H9 (cell line): Measurements from ENCODE around the gene SEMA7A. TPM values are rescaled to one million over a fixed set of nuclear protein-coding genes. Genes with fewer than 3 reads are reported as not detected.

Experiments used
- DNase-seq: peaks from one replicate; pipeline ENCODE4 v3.0.0-alpha.2; 2017
- H2AFZ ChIP-seq: one replicate; pipeline ENCODE4 v1.6.1; 2013; ENCODE audit warnings: mild to moderate bottlenecking, low read length, control low read depth, moderate library complexity
- H2AK5ac ChIP-seq: 2 replicates; pipeline ENCODE4 v1.6.1; 2013; ENCODE audit warnings: low read length, control low read depth, mixed read lengths; ENCODE audit not compliant: insufficient read length
- H2BK120ac ChIP-seq: one replicate; pipeline ENCODE4 v1.6.1; 2013; ENCODE audit warnings: low read depth, mild to moderate bottlenecking, low read length, control low read depth, inconsistent platforms; ENCODE audit not compliant: poor library complexity, severe bottlenecking
- H2BK12ac ChIP-seq: 2 replicates; pipeline ENCODE4 v1.6.1; 2013; ENCODE audit warnings: low read length, control low read depth, mixed read lengths, low read depth; ENCODE audit not compliant: insufficient read length
- H2BK15ac ChIP-seq: 2 replicates; pipeline ENCODE4 v1.6.1; 2013; ENCODE audit warnings: low read depth, low read length, control low read depth
- H2BK20ac ChIP-seq: one replicate; pipeline ENCODE4 v1.6.1; 2013; ENCODE audit warnings: low read depth, mild to moderate bottlenecking, low read length, control low read depth, inconsistent platforms; ENCODE audit not compliant: poor library complexity, severe bottlenecking
- H2BK5ac ChIP-seq: 2 replicates; pipeline ENCODE4 v1.6.1; 2013; ENCODE audit warnings: low read length, control low read depth, mixed read lengths; ENCODE audit not compliant: insufficient read length
- H3K14ac ChIP-seq: 2 replicates; pipeline ENCODE4 v1.6.1; 2013; ENCODE audit warnings: low read length, control low read depth; ENCODE audit not compliant: insufficient read depth
- H3K18ac ChIP-seq: 2 replicates; pipeline ENCODE4 v1.6.1; 2013; ENCODE audit warnings: low read depth, mild to moderate bottlenecking, mixed read lengths, low read length, control low read depth; ENCODE audit not compliant: insufficient read length
- H3K23ac ChIP-seq: 2 replicates; pipeline ENCODE4 v1.6.1; 2013; ENCODE audit warnings: low read length, control low read depth, mixed read lengths, low read depth; ENCODE audit not compliant: insufficient read length
- H3K23me2 ChIP-seq: 2 replicates; pipeline ENCODE4 v1.6.1; 2013; ENCODE audit warnings: low read depth, mild to moderate bottlenecking, mixed read lengths, low read length, control low read depth; ENCODE audit not compliant: insufficient read length, poor library complexity, severe bottlenecking
- H3K27ac ChIP-seq: 2 replicates; pipeline ENCODE4 v1.5.1; 2013; ENCODE audit warnings: low read length, control low read depth, mixed read lengths, low read depth; ENCODE audit not compliant: insufficient read length
- H3K27me3 ChIP-seq: 2 replicates; pipeline ENCODE4 v1.6.1; 2013; ENCODE audit warnings: low read length, control low read depth, inconsistent platforms; ENCODE audit not compliant: insufficient read depth
- H3K4ac ChIP-seq: 2 replicates; pipeline ENCODE4 v1.6.1; 2013; ENCODE audit warnings: low read depth, mild to moderate bottlenecking, control low read depth, inconsistent platforms, low read length, moderate library complexity
- H3K4me1 ChIP-seq: 2 replicates; pipeline ENCODE4 v1.6.1; 2013; ENCODE audit warnings: low read length, control low read depth, inconsistent platforms; ENCODE audit not compliant: insufficient read depth
- H3K4me2 ChIP-seq: 2 replicates; pipeline ENCODE4 v1.6.1; 2013; ENCODE audit warnings: low read length, control low read depth, mixed read lengths; ENCODE audit not compliant: insufficient read length, insufficient read depth
- H3K56ac ChIP-seq: 2 replicates; pipeline ENCODE4 v1.6.1; 2013; ENCODE audit warnings: low read depth, mild to moderate bottlenecking, mixed read lengths, low read length, control low read depth; ENCODE audit not compliant: insufficient read length
- H3K79me1 ChIP-seq: 2 replicates; pipeline ENCODE4 v1.6.1; 2013; ENCODE audit warnings: low read depth, mild to moderate bottlenecking, moderate library complexity, low read length, control low read depth, inconsistent platforms; ENCODE audit not compliant: insufficient read depth, poor library complexity, severe bottlenecking
- H3K79me2 ChIP-seq: 2 replicates; pipeline ENCODE4 v1.6.1; 2013; ENCODE audit warnings: low read length, control low read depth, inconsistent platforms; ENCODE audit not compliant: insufficient read depth
- H3K9ac ChIP-seq: 2 replicates; pipeline ENCODE4 v1.6.1; 2013; ENCODE audit warnings: low read length, control low read depth, mixed read lengths; ENCODE audit not compliant: insufficient read length; ENCODE audit errors: extremely low read depth
- H3K9me3 ChIP-seq: one replicate; pipeline ENCODE4 v1.6.1; 2013; ENCODE audit warnings: low read depth, low read length, inconsistent platforms; ENCODE audit not compliant: control insufficient read depth
- H3T11ph ChIP-seq: one replicate; pipeline ENCODE4 v1.6.1; 2013; ENCODE audit warnings: mild to moderate bottlenecking, low read length, control low read depth, inconsistent platforms
- H4K20me1 ChIP-seq: one replicate; pipeline ENCODE4 v1.6.1; 2013; ENCODE audit not compliant: control insufficient read depth, insufficient read length, insufficient read depth
- H4K5ac ChIP-seq: 2 replicates; pipeline ENCODE4 v1.6.1; 2013; ENCODE audit warnings: low read depth, mild to moderate bottlenecking, mixed read lengths, low read length, control low read depth; ENCODE audit not compliant: insufficient read length
- H4K8ac ChIP-seq: replicated peaks from 2 replicates; pipeline ENCODE4 v1.6.1; 2013; ENCODE audit warnings: low read length, control low read depth, mixed read lengths, low read depth; ENCODE audit not compliant: insufficient read length
- H4K91ac ChIP-seq: 2 replicates; pipeline ENCODE4 v1.6.1; 2013; ENCODE audit warnings: low read depth, mild to moderate bottlenecking, moderate library complexity, mixed read lengths, low read length, control low read depth; ENCODE audit not compliant: insufficient read length
- H3K27ac Mint-ChIP-seq, 3 experiments: 2 replicates in 2 of 3; 3 replicates in 1 of 3; pipeline ENCODE4 v1.8.0; 2020 to 2021; ENCODE audit warnings: mixed read lengths in 3 of 3, mild to moderate bottlenecking in 1 of 3, moderate library complexity in 1 of 3
- H3K27me3 Mint-ChIP-seq: 2 replicates; pipeline ENCODE4 v1.8.0; 2021; ENCODE audit warnings: low read depth, mild to moderate bottlenecking, moderate library complexity, mixed read lengths
- H3K36me3 Mint-ChIP-seq, 3 experiments: 2 replicates in 2 of 3; 3 replicates in 1 of 3; pipeline ENCODE4 v1.8.0; 2020 to 2021; ENCODE audit warnings: low read depth in 3 of 3, mixed read lengths in 3 of 3; ENCODE audit not compliant: insufficient read depth in 1 of 3
- H3K4me1 Mint-ChIP-seq, 2 experiments: 2 replicates each; pipeline ENCODE4 v1.8.0; 2020; ENCODE audit warnings: mixed read lengths in 2 of 2
- H3K4me3 Mint-ChIP-seq, 2 experiments: 2 replicates in 1 of 2; 3 replicates in 1 of 2; pipeline ENCODE4 v1.8.0; 2020 to 2021; ENCODE audit warnings: mild to moderate bottlenecking in 2 of 2, mixed read lengths in 2 of 2, moderate library complexity in 1 of 2
- H3K9me3 Mint-ChIP-seq, 2 experiments: 2 replicates in 1 of 2; 3 replicates in 1 of 2; pipeline ENCODE4 v1.8.0; 2020; ENCODE audit warnings: mild to moderate bottlenecking in 2 of 2, mixed read lengths in 2 of 2, moderate library complexity in 1 of 2
- CTCF ChIP-seq: fragments of 200-600 bp; sonication (generic); conservative IDR thresholded peaks from 3 replicates; pipeline ENCODE4 v1.8.0; 2021; ENCODE audit warnings: antibody characterized with exemption, mild to moderate bottlenecking
- WGBS: extraction: QIAGEN DNeasy Blood & Tissue Kit; methylation state at CpG from one replicate; pipeline ENCODE4 v1.1.7; 2013; ENCODE audit warnings: missing lambda C conversion rate, low lambda C conversion rate, mixed read lengths; ENCODE audit not compliant: insufficient read length; ENCODE audit errors: extremely low coverage; 5-methylcytosine and 5-hydroxymethylcytosine counted together
- total RNA-seq: library from RNA; stranded (reverse); gene quantifications from 2 replicates; pipeline ENCODE4 v1.2.1, GENCODE V29; 2021

Gene SEMA7A
- total RNA-seq, 1 experiment from 2014 or later: 5.7 TPM

DNA sequence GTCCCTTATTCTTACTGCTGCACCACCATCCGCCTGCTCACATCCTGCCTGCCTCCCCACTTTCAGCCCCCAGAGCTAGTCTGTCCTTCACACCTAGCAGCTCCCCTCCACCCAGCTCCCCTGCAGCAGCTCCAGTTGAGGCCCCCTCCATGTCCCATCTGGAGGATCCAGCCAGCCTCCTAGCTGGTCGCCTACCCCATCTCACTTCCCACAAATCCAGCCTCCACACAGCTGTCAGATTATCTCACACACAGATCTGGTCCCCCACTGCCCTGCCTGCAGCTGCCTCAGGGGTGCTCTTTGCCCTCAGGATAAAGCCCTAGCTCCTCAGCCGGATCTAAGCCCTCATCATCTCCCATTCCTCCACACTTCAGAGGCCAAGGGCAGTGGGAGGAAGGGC lies 8.8 kb upstream of the SEMA7A start:
- Histone ChIP-seq H4K20me1 (no peaks in the 10 kb centered on the region), H3K56ac (no peak overlapping the region), H3K27ac (no peak overlapping the region), H2BK20ac (no peak overlapping the region), H2BK12ac (no peak overlapping the region), H2AK5ac (no peak overlapping the region), H3K9me3 (no peaks in the 10 kb centered on the region), H3K4me2 (no peak overlapping the region), H3K18ac (no peak overlapping the region), H2AFZ (no peak overlapping the region), H3K23ac (no peak overlapping the region), H3K4ac (no peak overlapping the region), H3K9ac (no peak overlapping the region), H4K5ac (no peak overlapping the region), H4K8ac (no peak overlapping the region), H3K79me2 (no peaks in the 10 kb centered on the region), H3K4me1 (no peaks in the 10 kb centered on the region), H3K79me1 (no peaks in the 10 kb centered on the region), H2BK120ac (no peak overlapping the region), H3K14ac (no peak overlapping the region; the same call in 1 of the 2 replicates), H3K23me2 (no peaks in the 10 kb centered on the region), H2BK15ac (no peak overlapping the region), H4K91ac (no peak overlapping the region), H3T11ph (no peak overlapping the region), H2BK5ac (no peak overlapping the region), H3K27me3 (no peaks in the 10 kb centered on the region)
- H3K4me3 Mint-ChIP-seq: no peak overlapping the region
- peaks cover 5 to 15% (median 11%) of the 10 kb centered on the region in 3 experiments; a peak in 6 of 7 replicates for H3K36me3 Mint-ChIP-seq
- no CpG with 5 or more reads among the region's 3 CpGs for WGBS
- TF ChIP-seq CTCF: no peak
- H3K4me1 Mint-ChIP-seq: peaks cover 10 to 13% of the 10 kb centered on the region in 2 experiments
- no peaks in the 10 kb centered on the region for H3K27me3 Mint-ChIP-seq
- no peak for DNase-seq
- H3K27ac Mint-ChIP-seq: peak overlapping the region in 1 of 3 experiments; percentile 53; a peak in 1 of 7 replicates
- no peaks in the 10 kb centered on the region for H3K9me3 Mint-ChIP-seq
